HepG2 (cell line): ENCODE results near the gene TNP2. TPM values are rescaled to one million over a fixed set of nuclear protein-coding genes. Genes with fewer than 3 reads are reported as not detected.

ENCODE experiments used
- DMAP1 ChIP-seq: IDR thresholded peaks from 2 replicates; pipeline ENCODE4 v1.6.1; 2016
- EZH2 ChIP-seq: conservative IDR thresholded peaks from 2 replicates; pipeline ENCODE4 v1.6.1; 2012; ENCODE audit warnings: mild to moderate bottlenecking, low read depth, low read length, moderate library complexity
- FOXM1 ChIP-seq: sonication (generic); formaldehyde crosslinking; IDR thresholded peaks from 2 replicates; pipeline ENCODE4 v1.5.0; 2020; ENCODE audit warnings: missing genetic modification reagents
- GLI4 ChIP-seq: sonication (generic); formaldehyde crosslinking; IDR thresholded peaks from 2 replicates; pipeline ENCODE4 v1.5.1; 2020; ENCODE audit warnings: missing genetic modification reagents, mild to moderate bottlenecking, moderate library complexity, borderline replicate concordance
- GRHL1 ChIP-seq: sonication (generic); formaldehyde crosslinking; conservative IDR thresholded peaks from 2 replicates; pipeline ENCODE4 v1.8.0; 2022; ENCODE audit warnings: missing genetic modification reagents
- HMG20B ChIP-seq: conservative IDR thresholded peaks from 2 replicates; pipeline ENCODE4 v1.6.1; 2016; ENCODE audit warnings: missing genetic modification reagents, missing compliant biosample characterization
- HNRNPL ChIP-seq: fragments of 200-400 bp; formaldehyde crosslinking; IDR thresholded peaks from 2 replicates; pipeline ENCODE4 v1.6.1; 2017; ENCODE audit warnings: mild to moderate bottlenecking, low read depth, low read length
- KLF16 ChIP-seq, 2 experiments: sonication (generic) in 1 of 2; formaldehyde crosslinking in 1 of 2; IDR thresholded peaks; 2 replicates each; pipeline versions ENCODE4 v1.6.1 to v1.8.0; 2016 to 2023; ENCODE audit warnings: missing genetic modification reagents in 2 of 2, missing compliant biosample characterization in 1 of 2
- LCORL ChIP-seq, 2 experiments: fragments of 450-650 bp in 1 of 2; sonication (generic) in 1 of 2; formaldehyde crosslinking in 1 of 2; IDR thresholded peaks; 2 replicates each; pipeline versions ENCODE4 v1.5.0 to v1.6.1; 2017 to 2020; ENCODE audit warnings: antibody characterized with exemption in 1 of 2, missing genetic modification reagents in 1 of 2
- MBNL3 ChIP-seq: fragments of 250-450 bp; sonication (Bioruptor Pico); conservative IDR thresholded peaks from 2 replicates; pipeline ENCODE4 v1.8.0; 2022; ENCODE audit warnings: mild to moderate bottlenecking, inconsistent platforms
- MIXL1 ChIP-seq: IDR thresholded peaks from 2 replicates; pipeline ENCODE4 v1.6.1; 2016
- MTF2 ChIP-seq: sonication (generic); formaldehyde crosslinking; IDR thresholded peaks from 2 replicates; pipeline ENCODE4 v1.5.0; 2020; ENCODE audit warnings: missing genetic modification reagents, borderline replicate concordance
- MYC ChIP-seq: sonication (generic); formaldehyde crosslinking; IDR thresholded peaks from 2 replicates; pipeline ENCODE4 v1.9.0; 2021; ENCODE audit warnings: missing genetic modification reagents, borderline replicate concordance
- NFYB ChIP-seq: sonication (generic); formaldehyde crosslinking; IDR thresholded peaks from 2 replicates; pipeline ENCODE4 v1.4.0; 2020; ENCODE audit warnings: missing genetic modification reagents
- PHF21A ChIP-seq: sonication (generic); formaldehyde crosslinking; IDR thresholded peaks from 2 replicates; pipeline ENCODE4 v1.5.0; 2020; ENCODE audit warnings: mild to moderate bottlenecking, missing genetic modification reagents
- REXO4 ChIP-seq: sonication (generic); formaldehyde crosslinking; IDR thresholded peaks from 2 replicates; pipeline ENCODE4 v1.8.0; 2022; ENCODE audit warnings: missing genetic modification reagents, mild to moderate bottlenecking, borderline replicate concordance
- SETDB1 ChIP-seq: sonication (generic); formaldehyde crosslinking; IDR thresholded peaks from 2 replicates; pipeline ENCODE4 v1.5.1; 2020; ENCODE audit warnings: missing genetic modification reagents, mild to moderate bottlenecking, borderline replicate concordance
- SP4 ChIP-seq: sonication (generic); formaldehyde crosslinking; IDR thresholded peaks from 2 replicates; pipeline ENCODE4 v1.8.1; 2023; ENCODE audit warnings: mild to moderate bottlenecking, missing genetic modification reagents
- ZFP36L1 ChIP-seq: sonication (generic); formaldehyde crosslinking; IDR thresholded peaks from 2 replicates; pipeline ENCODE4 v1.8.0; 2022; ENCODE audit warnings: mild to moderate bottlenecking, missing genetic modification reagents, moderate library complexity
- ZFP91 ChIP-seq: sonication (generic); formaldehyde crosslinking; IDR thresholded peaks from 2 replicates; pipeline ENCODE4 v1.9.0; 2022; ENCODE audit warnings: missing genetic modification reagents, mild to moderate bottlenecking, borderline replicate concordance
- ZMYM3 ChIP-seq: sonication (generic); formaldehyde crosslinking; IDR thresholded peaks from 2 replicates; pipeline ENCODE4 v1.5.1; 2020; ENCODE audit warnings: mild to moderate bottlenecking, missing genetic modification reagents
- ZNF207 ChIP-seq: fragments of 450-650 bp; IDR thresholded peaks from 2 replicates; pipeline ENCODE4 v1.6.1; 2016; ENCODE audit warnings: antibody characterized with exemption, borderline replicate concordance
- ZNF430 ChIP-seq: sonication (generic); formaldehyde crosslinking; IDR thresholded peaks from 2 replicates; pipeline ENCODE4 v1.9.0; 2021; ENCODE audit warnings: mild to moderate bottlenecking, missing genetic modification reagents
- polyA plus RNA-seq, 8 experiments: library from polyadenylated mRNA; depleted of rRNA in 3 of 8; stranded (reverse) in 7 of 8; unstranded in 1 of 8; fragments of >200 nt; fragmentation: Illumina TruSeq in 4 of 8; extraction: Trizol in 4 of 8; gene quantifications; 2 replicates each; pipeline versions ENCODE4 v1.2.1 to v1.2.3, GENCODE V29; 2011 to 2016; ENCODE audit warnings: low read depth in 4 of 8, missing spikeins in 1 of 8, mixed read lengths in 1 of 8; ENCODE audit not compliant: insufficient read depth in 1 of 8
- total RNA-seq, 5 experiments: library from RNA; depleted of rRNA; stranded (reverse); fragments of >200 nt; fragmentation: Illumina TruSeq; extraction: Trizol; gene quantifications; 2 replicates each; pipeline ENCODE4 v1.2.3, GENCODE V29; 2016; ENCODE audit warnings: low read depth in 1 of 5
- TF ChIP-seq, protein P1 (sequence below): sonication (generic); formaldehyde crosslinking; IDR thresholded peaks from 2 replicates; pipeline ENCODE4 v1.4.0; 2020; ENCODE audit warnings: missing genetic modification reagents
- TF ChIP-seq, protein P2 (sequence below): sonication (generic); formaldehyde crosslinking; IDR thresholded peaks from 2 replicates; pipeline ENCODE4 v1.8.0; 2022; ENCODE audit warnings: mild to moderate bottlenecking, missing genetic modification reagents, moderate library complexity

TNP2 gene
- total and polyA plus RNA-seq, 2 of the 13 experiments (the other 11 are each of a cell fraction or from before 2014, with no cell fraction given): not detected

DNA sequence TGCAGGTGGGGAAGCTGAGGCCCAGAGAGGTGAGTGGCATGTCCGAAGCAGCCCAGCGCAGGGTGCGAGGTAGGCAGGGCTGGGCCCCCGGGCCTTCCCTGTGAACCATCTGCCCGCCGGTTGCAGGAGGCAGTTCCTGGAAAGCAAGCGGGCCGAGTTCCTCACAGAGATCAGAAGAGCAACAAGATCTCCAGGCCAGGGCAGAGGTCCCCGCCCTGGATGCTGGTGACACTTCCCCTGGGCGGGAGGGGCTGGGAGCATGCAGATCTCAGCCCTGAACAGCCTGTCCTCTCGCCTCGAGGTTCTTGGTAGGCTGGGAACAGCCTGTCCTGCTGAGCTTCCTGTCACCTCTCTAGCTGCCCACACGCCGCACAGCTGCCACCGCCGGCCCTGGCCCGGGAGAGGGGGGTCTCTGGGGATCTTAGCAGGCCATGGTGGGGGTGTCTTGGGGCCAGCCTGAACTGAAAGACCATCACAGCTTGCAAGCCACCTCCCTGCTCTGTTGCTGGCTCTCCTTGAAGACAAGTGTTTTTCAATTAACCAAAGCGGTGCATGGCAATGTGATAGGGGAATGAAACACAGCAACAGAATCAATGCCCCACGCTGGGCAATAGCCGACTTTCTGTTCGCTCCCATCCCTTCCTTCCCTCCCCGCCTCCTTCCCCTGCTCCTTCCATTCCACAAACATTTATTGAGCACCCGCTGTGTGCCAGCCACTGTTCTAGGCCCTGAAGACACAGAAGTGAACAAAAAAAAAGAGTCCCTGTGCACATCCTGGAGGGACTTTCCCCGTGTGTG is 44.8 kb downstream of the TNP2 start (continued):
- TF ChIP-seq, protein P1, sequence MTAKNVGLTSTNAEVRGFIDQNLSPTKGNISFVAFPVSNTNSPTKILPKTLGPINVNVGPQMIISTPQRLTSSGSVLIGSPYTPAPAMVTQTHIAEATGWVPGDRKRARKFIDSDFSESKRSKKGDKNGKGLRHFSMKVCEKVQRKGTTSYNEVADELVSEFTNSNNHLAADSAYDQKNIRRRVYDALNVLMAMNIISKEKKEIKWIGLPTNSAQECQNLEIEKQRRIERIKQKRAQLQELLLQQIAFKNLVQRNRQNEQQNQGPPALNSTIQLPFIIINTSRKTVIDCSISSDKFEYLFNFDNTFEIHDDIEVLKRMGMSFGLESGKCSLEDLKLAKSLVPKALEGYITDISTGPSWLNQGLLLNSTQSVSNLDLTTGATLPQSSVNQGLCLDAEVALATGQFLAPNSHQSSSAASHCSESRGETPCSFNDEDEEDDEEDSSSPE (CRISPR knock-in tag): peak; percentile 67
- TF ChIP-seq, protein P2, sequence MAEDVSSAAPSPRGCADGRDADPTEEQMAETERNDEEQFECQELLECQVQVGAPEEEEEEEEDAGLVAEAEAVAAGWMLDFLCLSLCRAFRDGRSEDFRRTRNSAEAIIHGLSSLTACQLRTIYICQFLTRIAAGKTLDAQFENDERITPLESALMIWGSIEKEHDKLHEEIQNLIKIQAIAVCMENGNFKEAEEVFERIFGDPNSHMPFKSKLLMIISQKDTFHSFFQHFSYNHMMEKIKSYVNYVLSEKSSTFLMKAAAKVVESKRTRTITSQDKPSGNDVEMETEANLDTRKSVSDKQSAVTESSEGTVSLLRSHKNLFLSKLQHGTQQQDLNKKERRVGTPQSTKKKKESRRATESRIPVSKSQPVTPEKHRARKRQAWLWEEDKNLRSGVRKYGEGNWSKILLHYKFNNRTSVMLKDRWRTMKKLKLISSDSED (CRISPR knock-in tag): 0 out of 2 replicates have a peak, but pooled peaks have one; percentile 73
- no peak for TF ChIP-seq REXO4 (CRISPR knock-in tag)
- TF ChIP-seq SETDB1 (CRISPR knock-in tag): no peak
- TF ChIP-seq PHF21A: 0 out of 2 replicates have a peak, but pooled peaks have one; percentile 45
- no peak for TF ChIP-seq MBNL3 (CRISPR knock-in tag)
- no peak for TF ChIP-seq EZH2
- no peak for TF ChIP-seq KLF16 (CRISPR knock-in tag; IDR thresholded peaks at IDR 0.05)
- no peak for TF ChIP-seq ZNF207
- 0 out of 2 replicates have a peak, but pooled peaks have one; percentile 32 for TF ChIP-seq HNRNPL
- no peak for TF ChIP-seq FOXM1 (CRISPR knock-in tag)
- peak; percentile 81 for TF ChIP-seq MYC (CRISPR knock-in tag)
- no peak for TF ChIP-seq LCORL (IDR thresholded peaks at IDR 0.05)
- peak; percentile 53; the same call in 1 of the 2 replicates for TF ChIP-seq LCORL (CRISPR knock-in tag; IDR thresholded peaks at IDR 0.05)
- TF ChIP-seq GLI4: no peak
- no peak for TF ChIP-seq SP4
- 0 out of 2 replicates have a peak, but pooled peaks have one; percentile 46 for TF ChIP-seq MIXL1 (CRISPR knock-in tag)
- TF ChIP-seq DMAP1 (CRISPR knock-in tag): no peak
- peak; percentile 86 for TF ChIP-seq ZMYM3 (CRISPR knock-in tag)
- TF ChIP-seq MTF2 (CRISPR knock-in tag): 0 out of 2 replicates have a peak, but pooled peaks have one; percentile 69
- TF ChIP-seq ZFP36L1 (CRISPR knock-in tag): no peak
- no peak for TF ChIP-seq NFYB (CRISPR knock-in tag)
- no peak for TF ChIP-seq HMG20B (CRISPR knock-in tag)
- peak; percentile 67; the same call in 1 of the 2 replicates for TF ChIP-seq ZNF430 (CRISPR knock-in tag)
- TF ChIP-seq ZFP91 (CRISPR knock-in tag): peak; percentile 52; the same call in 1 of the 2 replicates
- no peak for TF ChIP-seq GRHL1 (CRISPR knock-in tag)
